Heart left ventricle (tissue), 16 donors: ENCODE results near the gene MEI1. TPM values are rescaled to one million over a fixed set of nuclear protein-coding genes. Genes with fewer than 3 reads are reported as not detected.

Source experiments
- ATAC-seq, 4 donors: fragments of 200-7000 bp; cut with Tn5 transposase; one replicate each; pipeline ENCODE4 v1.9.1; 2020 to 2022; ENCODE audit warnings: moderate library complexity in 4 of 4, mild to moderate bottlenecking in 3 of 4, moderate number of reproducible peaks in 1 of 4
- DNase-seq, 5 donors: peaks; one replicate each; pipeline ENCODE4 v3.0.0-alpha.2; 2020
- H3K27ac ChIP-seq, 12 donors: fragments of 200-600 bp; sonication (generic) in 4 of 12; one replicate each; pipeline versions ENCODE4 v1.5.0 to v1.8.0; 2016 to 2022; ENCODE audit warnings: mild to moderate bottlenecking in 2 of 12
- H3K27me3 ChIP-seq, 9 donors: fragments of 200-600 bp; sonication (generic) in 2 of 9; one replicate each; pipeline versions ENCODE4 v1.5.1 to v1.8.0; 2016 to 2022; ENCODE audit warnings: mild to moderate bottlenecking in 3 of 9
- H3K36me3 ChIP-seq, 9 donors: fragments of 200-600 bp; sonication (generic) in 2 of 9; one replicate each; pipeline versions ENCODE4 v1.5.0 to v1.8.0; 2018 to 2022; ENCODE audit warnings: mild to moderate bottlenecking in 2 of 9
- H3K4me1 ChIP-seq, 12 donors: fragments of 200-600 bp; sonication (generic) in 4 of 12; one replicate each; pipeline versions ENCODE4 v1.5.0 to v1.8.0; 2016 to 2022; ENCODE audit warnings: mild to moderate bottlenecking in 3 of 12
- H3K4me3 ChIP-seq, 12 donors: fragments of 200-600 bp; sonication (generic) in 4 of 12; one replicate each; pipeline versions ENCODE4 v1.5.0 to v1.8.0; 2017 to 2022; ENCODE audit warnings: mild to moderate bottlenecking in 9 of 12, moderate library complexity in 4 of 12
- H3K9me3 ChIP-seq, 12 donors: fragments of 200-600 bp; sonication (generic) in 4 of 12; one replicate each; pipeline versions ENCODE4 v1.5.0 to v1.8.0; 2016 to 2022; ENCODE audit warnings: mild to moderate bottlenecking in 1 of 12
- POLR2A ChIP-seq, 2 donors: fragments of 450-650 bp; IDR thresholded peaks; one replicate each; pipeline ENCODE4 v1.6.1; 2017; ENCODE audit warnings: antibody characterized with exemption in 2 of 2, mild to moderate bottlenecking in 2 of 2, moderate library complexity in 2 of 2
- WGBS, 4 donors: extraction: QIAGEN DNeasy Blood & Tissue Kit in 2 of 4; methylation state at CpG; one replicate each; pipeline versions ENCODE4 v1.1.5 to v1.1.7; 2013 to 2018; 5-methylcytosine and 5-hydroxymethylcytosine counted together
- intact Hi-C, 10 donors: fragments of 100-400 bp; cut with DNase I; formaldehyde crosslinking; loops; one replicate each; pipeline versions ENCODE4 v1.11.1 to v1.14.2; 2022
- polyA plus RNA-seq, 2 donors: library from polyadenylated mRNA; stranded (reverse); fragments of 200-250 nt; gene quantifications; one replicate each; pipeline ENCODE4 v1.2.3, GENCODE V29; 2013
- total RNA-seq, 9 donors: library from RNA; depleted of rRNA in 2 of 9; stranded (reverse); fragments of >200 nt in 2 of 9; fragmentation: NEBNext Ultra II Directional in 3 of 9; extraction: Animal tissue kit (Norgen Biotek cat#: 25700) in 3 of 9; gene quantifications; one replicate each; pipeline versions ENCODE4 v1.1.0 to v1.2.4, GENCODE V29; 2016 to 2023
- TF ChIP-seq, protein P1 (sequence below), 12 donors: fragments of 200-600 bp; sonication (generic) in 4 of 12; IDR thresholded peaks; one replicate each; pipeline versions ENCODE4 v1.5.0 to v1.8.0; 2018 to 2022; ENCODE audit warnings: antibody characterized with exemption in 12 of 12, mild to moderate bottlenecking in 5 of 12
- donor health status: ischemic (EF 13 %, LVEDD 7.1; RV severe dilation, severe dysfunction).
- donor health status: healthy with polysubstance abuse.
- donor health status: DM: no; HTN: yes; CAD: no.
- donor health status: DM: no; HTN: no; CAD: no.
- donor health status: ischemic (EF 25% LVEDD 6.9; RV normal size, moderate dysfunction).
- donor health status: ischemic (EF 25% LVEDD 5.7; RV mildly dilated, moderate dysfunction).
- donor health status: healthy.
- donor health status: DM: yes; HTN: yes; CAD: no.
- donor health status: ischemic (EF 35%, LVEDD 5.7; RV mildly dilated, moderate dysfunction).
- donor health status: nonischemic (EF 11% LVEDD 7.7; RV severe dilation, severe dysfunction).
- donor health status: DM: yes; HTN: yes; CAD: no.
- donor health status: PGD.
- donor health status: ischemic (EF 29% LVEDD 5.4; RV normal size, mild dysfunction).
- donor health status: nonischemic (EF 23%, LVEDD 6.1; RV moderate dilation, normal function).

MEI1 gene
- total and polyA plus RNA-seq, 11 donors, result 0.23 to 2.3 (median 0.54) TPM; not detected in 4

DNA sequence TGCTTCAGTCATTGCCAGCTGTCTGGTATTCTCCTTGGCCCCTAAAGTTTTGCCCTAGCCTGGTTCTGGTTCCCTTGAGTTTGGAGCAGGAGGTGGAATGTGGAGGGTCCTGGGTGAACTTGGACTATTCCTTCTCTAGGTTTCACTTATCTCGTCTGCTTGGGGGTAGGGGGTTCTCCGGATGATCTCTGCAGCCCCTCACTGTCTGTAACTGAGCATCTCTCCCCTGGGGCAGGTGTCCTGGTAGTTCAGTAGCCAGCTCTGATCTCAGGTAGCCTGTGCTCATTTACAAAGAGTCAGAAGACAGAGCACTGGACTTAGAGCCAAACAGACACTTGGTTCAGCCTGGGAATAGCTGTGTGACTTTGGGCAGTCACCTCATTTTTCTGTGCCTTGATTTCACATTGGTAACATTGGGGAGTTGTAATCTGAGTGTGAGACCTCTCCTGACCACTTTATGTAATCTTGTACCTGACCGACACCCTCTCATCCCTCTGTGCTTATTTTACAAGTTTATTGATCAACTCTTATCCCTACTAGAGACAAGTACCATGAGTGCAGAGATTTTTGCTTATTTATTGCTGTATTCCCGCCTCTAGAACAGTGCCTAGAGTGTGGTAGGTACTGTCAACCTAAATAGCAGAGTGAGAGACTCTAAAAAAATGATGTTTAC, 102.0 kb downstream of the MEI1 start:
- WGBS, 4 donors, result 33 to 38% (median 36%) methylated on average over 4 of the region's 4 CpGs
- Histone ChIP-seq H3K27me3 (no peaks in the 10 kb centered on the region), H3K9me3 (no peaks in the 10 kb centered on the region), H3K27ac (peak overlapping the region in 7 of 12 donors; percentile 83 to 96 (median 90)), H3K4me3 (peak overlapping the region; percentile 61 to 98 (median 85)), H3K4me1 (peaks cover 0 to 22% (median 17%) of the 10 kb centered on the region in 12 donors), H3K36me3 (no peaks in the 10 kb centered on the region)
- ATAC-seq (no peak), DNase-seq (no peak)
- intact Hi-C loops, result loop anchor here in 1 of 10 donors (2.0 to 5.0 kb wide), 2 partner anchors 30 to 104 kb away; partner anchors contain the start of gene MEI1
- TF ChIP-seq, protein P1, sequence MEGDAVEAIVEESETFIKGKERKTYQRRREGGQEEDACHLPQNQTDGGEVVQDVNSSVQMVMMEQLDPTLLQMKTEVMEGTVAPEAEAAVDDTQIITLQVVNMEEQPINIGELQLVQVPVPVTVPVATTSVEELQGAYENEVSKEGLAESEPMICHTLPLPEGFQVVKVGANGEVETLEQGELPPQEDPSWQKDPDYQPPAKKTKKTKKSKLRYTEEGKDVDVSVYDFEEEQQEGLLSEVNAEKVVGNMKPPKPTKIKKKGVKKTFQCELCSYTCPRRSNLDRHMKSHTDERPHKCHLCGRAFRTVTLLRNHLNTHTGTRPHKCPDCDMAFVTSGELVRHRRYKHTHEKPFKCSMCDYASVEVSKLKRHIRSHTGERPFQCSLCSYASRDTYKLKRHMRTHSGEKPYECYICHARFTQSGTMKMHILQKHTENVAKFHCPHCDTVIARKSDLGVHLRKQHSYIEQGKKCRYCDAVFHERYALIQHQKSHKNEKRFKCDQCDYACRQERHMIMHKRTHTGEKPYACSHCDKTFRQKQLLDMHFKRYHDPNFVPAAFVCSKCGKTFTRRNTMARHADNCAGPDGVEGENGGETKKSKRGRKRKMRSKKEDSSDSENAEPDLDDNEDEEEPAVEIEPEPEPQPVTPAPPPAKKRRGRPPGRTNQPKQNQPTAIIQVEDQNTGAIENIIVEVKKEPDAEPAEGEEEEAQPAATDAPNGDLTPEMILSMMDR (IDR thresholded peaks at IDR 0.05), result no peak

DNA sequence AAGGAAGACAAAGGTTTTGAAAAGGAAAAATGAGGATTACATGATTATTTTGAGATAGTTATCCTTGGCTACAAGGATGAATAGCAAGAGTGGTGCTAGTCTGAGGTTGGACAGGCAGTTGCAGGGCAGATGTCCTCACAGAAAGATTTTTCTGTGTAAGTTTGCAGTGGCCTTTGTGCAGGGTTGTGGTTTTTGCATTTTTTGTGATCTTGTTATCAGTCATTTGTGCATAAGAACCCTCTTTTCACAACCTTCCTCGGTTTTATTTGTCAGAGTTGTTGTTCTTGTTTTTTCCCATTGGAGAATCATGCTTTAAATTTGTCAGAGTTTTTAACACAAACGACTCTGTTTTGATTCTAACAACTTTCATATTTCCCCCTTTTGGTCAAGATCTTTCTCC, 102.6 kb downstream of the MEI1 start:
- no peak for TF ChIP-seq POLR2A (IDR thresholded peaks at IDR 0.05)
- TF ChIP-seq, protein P1 (IDR thresholded peaks at IDR 0.05), result no peak
- H3K4me3 ChIP-seq, result peak overlapping the region in 3 of 12 donors; percentile 69 to 97 (median 89)
- peaks cover 0 to 22% (median 17%) of the 10 kb centered on the region in 12 donors for H3K4me1 ChIP-seq
- H3K9me3 ChIP-seq, result no peaks in the 10 kb centered on the region
- H3K27ac ChIP-seq, result no peak overlapping the region
- ATAC-seq, result no peak
- intact Hi-C loops, result loop anchor here in 1 of 10 donors (2.0 to 5.0 kb wide), 2 partner anchors 29 to 105 kb away; partner anchors contain the start of gene MEI1
- no peaks in the 10 kb centered on the region for H3K36me3 ChIP-seq
- DNase-seq, result no peak
- no peaks in the 10 kb centered on the region for H3K27me3 ChIP-seq
- WGBS, 4 donors, result 79 to 85% (median 82%) methylated on average over 2 of the region's 2 CpGs

DNA sequence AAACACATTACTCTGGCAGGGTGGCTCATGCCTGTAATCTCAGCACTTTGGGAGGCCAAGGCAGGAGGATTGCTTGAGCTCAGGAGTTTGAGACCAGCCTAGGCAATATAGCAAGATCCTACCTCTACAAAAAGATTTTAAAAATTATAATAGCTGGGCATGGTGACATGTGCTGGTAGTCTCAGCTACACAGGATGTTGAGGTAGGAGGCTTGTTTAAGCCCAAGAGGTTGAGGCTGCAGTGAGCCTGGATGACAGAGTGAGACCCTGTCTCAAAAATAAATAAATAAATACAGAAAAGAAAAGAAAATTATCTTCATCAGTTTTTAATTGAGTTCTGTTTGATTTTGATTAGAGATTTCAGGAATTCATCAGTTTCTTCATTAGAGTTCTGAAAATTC, 106.3 kb downstream of the MEI1 start:
- Histone ChIP-seq H3K4me1 (peaks cover 0 to 15% (median 9%) of the 10 kb centered on the region in 12 donors), H3K36me3 (peaks cover 0 to 16% (median 6%) of the 10 kb centered on the region in 9 donors), H3K27ac (no peak overlapping the region), H3K9me3 (no peaks in the 10 kb centered on the region), H3K4me3 (no peak overlapping the region), H3K27me3 (no peaks in the 10 kb centered on the region)
- intact Hi-C loops, result no loop called here
- ATAC-seq (no peak), DNase-seq (no peak)
- TF ChIP-seq, protein P1 (IDR thresholded peaks at IDR 0.05), result no peak
- TF ChIP-seq POLR2A (IDR thresholded peaks at IDR 0.05), result no peak

DNA sequence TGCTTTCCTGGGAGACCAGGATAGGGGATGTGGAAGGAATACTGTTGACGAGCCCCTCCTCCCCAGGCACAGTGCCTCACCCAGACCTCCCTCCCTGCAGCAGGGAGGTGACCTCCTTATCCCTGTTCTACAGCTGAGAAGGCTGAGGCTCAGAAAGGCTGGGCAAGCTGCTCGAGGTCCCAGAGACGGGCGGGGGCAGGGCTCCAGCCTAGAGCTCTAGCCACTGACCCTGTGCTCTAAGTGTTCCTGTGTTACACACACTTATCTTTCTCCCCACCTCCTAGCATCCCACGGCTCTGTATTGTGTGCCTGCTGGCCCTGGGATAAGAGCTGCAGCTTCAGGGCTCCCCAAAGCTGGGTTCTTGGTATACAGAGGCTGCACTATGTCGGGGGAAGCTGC, 109.1 kb downstream of the MEI1 start:
- DNase-seq, result no peak
- intact Hi-C loops, result no loop called here
- Histone ChIP-seq H3K27ac (no peak overlapping the region), H3K4me1 (no peaks in the 10 kb centered on the region), H3K36me3 (peaks cover 0 to 26% (median 18%) of the 10 kb centered on the region in 9 donors), H3K9me3 (no peaks in the 10 kb centered on the region), H3K4me3 (no peak overlapping the region), H3K27me3 (no peaks in the 10 kb centered on the region)
- TF ChIP-seq POLR2A (IDR thresholded peaks at IDR 0.05), result no peak
- TF ChIP-seq, protein P1 (IDR thresholded peaks at IDR 0.05), result no peak
- ATAC-seq, result peak in 1 of 4 donors; percentile 13
- 81 to 87% (median 84%) methylated on average over 6 of the region's 6 CpGs for WGBS, 4 donors
